VCaP (cell line): ENCODE data around the gene MCCC2.
"Not testable (repeated sequence)": the region's sequence is repeated elsewhere in the genome, so short reads cannot be mapped to it uniquely, and the experiment has no call there.

Source experiments
- H3K27ac ChIP-seq: fragments of 450-650 bp; 2 replicates; pipeline ENCODE4 v1.5.1; 2017
- CTCF ChIP-seq: fragments of 450-650 bp; conservative IDR thresholded peaks from 2 replicates; pipeline ENCODE4 v1.5.1; 2017; ENCODE audit warnings: mild to moderate bottlenecking, moderate library complexity

The MCCC2 gene

GRCh38 chr5:71589903-71590302 is 2.8 kb downstream of the MCCC2 start:
- TF ChIP-seq CTCF: no peak
- no peak overlapping the region for H3K27ac ChIP-seq

- no peak for TF ChIP-seq CTCF
- H3K27ac ChIP-seq: no peak overlapping the region
Observed at GRCh38 chr5:71591100-71591499, 4.0 kb downstream of the MCCC2 start.

GRCh38 chr5:71596169-71596568 is 9.0 kb downstream of the MCCC2 start:
- no peak for TF ChIP-seq CTCF
- H3K27ac ChIP-seq: no peak overlapping the region

DNA sequence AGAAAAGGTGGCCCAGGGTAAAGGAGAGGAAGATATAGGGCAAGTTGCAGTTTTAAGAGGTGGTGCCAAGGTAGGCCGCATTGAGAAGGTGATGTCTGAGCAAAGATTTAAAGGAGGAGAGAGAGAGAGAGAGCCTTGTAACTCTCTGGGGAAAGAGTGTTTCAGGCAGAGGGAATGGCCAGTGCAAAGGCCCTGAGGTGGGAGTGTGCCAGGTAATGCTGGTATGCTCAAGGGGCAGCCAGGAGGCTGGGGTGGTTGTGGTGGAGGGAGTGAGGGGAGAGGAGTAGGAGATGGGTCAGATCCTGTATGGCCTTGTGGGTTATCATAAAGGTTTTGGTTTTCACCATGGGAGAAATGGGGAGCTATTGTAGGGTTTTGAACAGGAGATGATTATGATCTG is 9.9 kb downstream of the MCCC2 start:
- no peak overlapping the region for H3K27ac ChIP-seq
- no peak for TF ChIP-seq CTCF

- no peak overlapping the region for H3K27ac ChIP-seq
- TF ChIP-seq CTCF: no peak
Observed at GRCh38 chr5:71600783-71601182, 13.6 kb downstream of the MCCC2 start.

DNA sequence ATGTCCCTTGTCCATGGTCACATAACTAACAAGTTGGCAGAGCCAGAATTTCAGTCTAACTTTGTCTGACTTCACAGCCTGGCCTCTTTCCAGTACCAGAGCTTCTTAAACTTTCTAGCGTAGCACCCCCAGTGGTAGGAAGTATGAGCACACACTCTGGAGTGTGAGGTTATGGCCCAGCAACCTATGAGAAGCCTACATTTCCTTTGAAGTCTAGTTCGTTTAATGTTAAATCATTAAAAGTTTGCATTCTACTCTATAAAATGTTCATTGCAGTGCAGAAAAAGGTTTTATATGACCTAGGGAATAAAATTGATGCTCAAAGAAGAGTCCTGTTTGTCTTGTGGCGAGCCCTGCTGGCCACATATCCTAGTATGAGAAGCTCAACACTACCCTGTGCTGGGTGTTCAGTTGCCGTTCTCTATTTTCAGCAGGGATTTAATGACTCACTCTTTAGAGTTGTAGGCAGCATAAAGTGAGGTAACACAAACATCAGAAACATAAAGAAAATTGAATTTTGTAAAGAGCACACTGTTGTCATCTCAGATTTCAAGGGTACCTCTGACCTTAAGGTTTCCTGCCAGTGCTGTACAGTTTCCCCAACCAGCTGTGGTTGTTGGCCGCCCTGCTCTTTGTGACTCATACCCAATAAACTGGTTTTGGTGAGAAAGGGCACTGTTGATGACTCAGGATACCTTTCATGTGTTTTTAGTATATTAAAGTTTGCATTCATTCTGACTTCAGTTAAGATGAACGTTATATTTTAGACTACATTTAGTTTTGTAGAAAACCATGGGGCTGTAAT is 14.3 kb downstream of the MCCC2 start:
- no peak overlapping the region for H3K27ac ChIP-seq
- TF ChIP-seq CTCF: peak; percentile 59

GRCh38 chr5:71609916-71610315 is 22.8 kb downstream of the MCCC2 start:
- not testable (repeated sequence) for H3K27ac ChIP-seq

DNA sequence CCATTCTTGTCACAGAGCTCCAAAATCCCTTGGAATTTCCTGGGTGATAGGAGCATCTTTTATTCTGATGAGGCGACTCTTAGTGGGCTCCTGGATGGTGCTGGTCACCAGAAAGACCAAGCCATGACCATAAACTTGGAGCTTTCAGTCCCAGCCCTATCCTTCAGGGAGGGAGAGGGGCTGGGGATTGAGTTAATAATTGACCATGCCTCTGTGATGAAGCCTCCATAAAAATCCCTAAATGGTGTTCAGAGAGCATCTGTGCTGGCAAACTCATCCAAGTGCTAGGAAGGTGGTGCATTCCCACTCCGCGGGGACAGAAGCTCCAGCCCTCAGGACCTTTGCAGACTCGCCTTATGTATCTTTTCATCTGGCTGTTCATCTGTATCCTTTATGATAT is 28.7 kb downstream of the MCCC2 start:
- H3K27ac ChIP-seq: no peak overlapping the region
- no peak for TF ChIP-seq CTCF
